ENCODE data around the gene MTF1. TPM values are rescaled to one million over a fixed set of nuclear protein-coding genes. Genes with fewer than 3 reads are reported as not detected.

The MTF1 gene
- total RNA-seq, 1 experiment from 2014 or later: 22.1 TPM

DNA sequence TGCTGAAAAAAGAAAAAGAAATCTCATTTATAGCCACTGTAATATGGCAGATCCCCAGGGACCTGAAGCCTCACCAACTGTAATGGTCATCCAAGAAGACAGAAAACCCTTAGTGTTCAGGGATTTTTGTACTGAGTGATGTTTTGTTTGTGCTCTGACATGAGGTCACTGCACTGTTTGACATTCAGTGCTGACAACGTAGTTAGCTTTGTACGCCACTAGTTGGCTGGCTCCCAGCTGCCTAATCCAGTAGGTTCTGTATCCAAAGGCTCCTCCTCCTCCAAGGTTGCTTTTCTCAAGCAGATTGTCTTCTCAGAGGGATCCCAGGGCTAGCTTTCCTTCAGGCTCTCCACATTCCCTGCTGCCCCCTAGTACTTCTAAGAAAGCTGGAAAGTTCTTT is 41.9 kb downstream of the MTF1 start:
- no peaks in the 10 kb centered on the region for H3K27me3 ChIP-seq (ENCODE audit: insufficient read depth, low read depth)
- no peaks in the 10 kb centered on the region for H3K79me2 ChIP-seq (ENCODE audit: low read depth)
- H3K4me2 ChIP-seq: no peak overlapping the region
- peaks cover 2% of the 10 kb centered on the region; the same call in 1 of the 2 replicates for H3F3A ChIP-seq (ENCODE audit: insufficient read depth, low read depth)
- H3K4me3 ChIP-seq: no peak overlapping the region
- DNase-seq: no peak
- POLR2A ChIA-PET (ENCODE audit: unreplicated experiment): no interaction called here
- CTCF ChIA-PET: no interaction called here
- no TSS peak for BruUV-seq (replicated peaks)
- H3K4me1 ChIP-seq (replicated peaks; ENCODE audit: insufficient read depth): no peaks in the 10 kb centered on the region
- no peaks in the 10 kb centered on the region for H3K9me2 ChIP-seq (ENCODE audit: insufficient read depth)
- peaks cover 24% of the 10 kb centered on the region for H3K36me3 ChIP-seq (ENCODE audit: low read depth)
- peaks cover 6% of the 10 kb centered on the region; the same call in 1 of the 2 replicates for H4K20me1 ChIP-seq (ENCODE audit: insufficient read depth)
- intact Hi-C loops (cut with micrococcal nuclease; ENCODE audit: unreplicated experiment): no loop called here
- H2AFZ ChIP-seq: no peak overlapping the region
- H3K27ac ChIP-seq: no peak overlapping the region
- TF ChIP-seq CTCF (conservative IDR thresholded peaks at IDR 0.05) (no peak), EZH2 (IDR thresholded peaks at IDR 0.05; ENCODE audit: low read depth) (no peak)
- H3K9me3 ChIP-seq (ENCODE audit: insufficient read depth, low read depth): no peaks in the 10 kb centered on the region

DNA sequence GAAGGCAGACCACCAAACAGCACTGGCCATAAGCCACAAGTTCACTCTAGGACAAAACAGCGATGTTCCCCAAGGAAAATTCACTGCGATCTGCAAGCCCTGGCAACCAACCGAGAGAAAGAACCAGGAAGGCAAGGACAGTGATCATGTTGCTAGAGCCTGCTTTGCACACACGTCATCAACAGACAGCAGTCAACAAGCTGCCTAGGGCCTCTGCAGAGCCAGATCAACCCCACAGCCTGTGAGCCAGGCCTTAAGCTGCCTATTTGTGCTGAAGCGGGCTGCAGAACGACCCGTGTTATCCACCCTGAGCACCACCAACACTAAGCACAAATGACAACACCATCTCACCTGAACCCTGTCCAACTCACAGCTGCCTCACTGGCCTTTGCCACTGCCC is 45.1 kb downstream of the MTF1 start:
- no peak for DNase-seq
- H3K4me3 ChIP-seq: no peak overlapping the region
- H3K9me2 ChIP-seq (ENCODE audit: insufficient read depth): no peaks in the 10 kb centered on the region
- peaks cover 14% of the 10 kb centered on the region for H3F3A ChIP-seq (ENCODE audit: insufficient read depth, low read depth)
- POLR2A ChIA-PET (ENCODE audit: unreplicated experiment): interaction anchor here (0.6 kb wide), 1 partner anchor 32 kb away, joined by 5 read pairs; no protein-coding TSS in a partner anchor
- H3K79me2 ChIP-seq (ENCODE audit: low read depth): peaks cover 16% of the 10 kb centered on the region
- intact Hi-C loops (cut with micrococcal nuclease; ENCODE audit: unreplicated experiment): no loop called here
- no peak overlapping the region for H3K4me2 ChIP-seq
- CTCF ChIA-PET: interaction anchor here (0.6 kb wide), 1 partner anchor 160 kb away, joined by 3 read pairs; no protein-coding TSS in a partner anchor
- H3K9me3 ChIP-seq (ENCODE audit: insufficient read depth, low read depth): no peaks in the 10 kb centered on the region
- peaks cover 7% of the 10 kb centered on the region for H3K4me1 ChIP-seq (replicated peaks; ENCODE audit: insufficient read depth)
- H3K27ac ChIP-seq: no peak overlapping the region
- TF ChIP-seq CTCF (conservative IDR thresholded peaks at IDR 0.05): no peak
- TF ChIP-seq EZH2 (IDR thresholded peaks at IDR 0.05; ENCODE audit: low read depth): no peak
- H2AFZ ChIP-seq: no peak overlapping the region
- peaks cover 8% of the 10 kb centered on the region; the same call in 1 of the 2 replicates for H4K20me1 ChIP-seq (ENCODE audit: insufficient read depth)
- no peaks in the 10 kb centered on the region for H3K27me3 ChIP-seq (ENCODE audit: insufficient read depth, low read depth)
- H3K36me3 ChIP-seq (ENCODE audit: low read depth): peaks cover 15% of the 10 kb centered on the region
- BruUV-seq (replicated peaks): no TSS peak

DNA sequence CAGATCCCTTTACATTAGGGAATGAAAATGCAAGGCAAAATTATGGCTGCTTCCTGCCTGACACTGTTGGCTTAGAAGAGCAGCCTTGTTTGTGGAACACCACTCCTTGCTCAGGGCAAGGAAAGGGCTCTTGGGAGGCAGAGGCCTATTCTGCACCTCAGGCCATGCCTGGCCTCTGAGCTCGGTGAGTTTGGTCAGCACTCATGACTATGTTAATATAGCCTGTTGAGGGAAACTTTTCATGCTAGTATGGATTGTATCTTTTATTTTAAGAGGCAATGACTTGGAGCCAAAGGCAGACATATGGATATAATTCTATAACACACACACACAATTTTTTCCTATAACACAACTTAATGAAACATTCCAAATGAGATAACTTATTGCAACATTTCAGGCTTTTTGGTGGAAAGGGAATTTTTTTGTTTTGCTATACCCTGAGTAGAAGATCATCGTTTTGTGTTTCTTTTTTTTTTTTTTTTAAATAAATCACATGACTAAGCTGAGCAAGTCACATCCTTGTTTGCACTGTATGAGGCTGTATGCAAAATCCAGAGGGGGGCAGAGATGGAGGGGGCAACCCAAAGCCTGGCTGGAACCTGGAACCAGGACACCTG is 45.8 kb downstream of the MTF1 start:
- no peaks in the 10 kb centered on the region for H3K27me3 ChIP-seq (ENCODE audit: insufficient read depth, low read depth)
- no peak for TF ChIP-seq CTCF (conservative IDR thresholded peaks at IDR 0.05)
- TF ChIP-seq EZH2 (IDR thresholded peaks at IDR 0.05; ENCODE audit: low read depth): no peak
- H3K36me3 ChIP-seq (ENCODE audit: low read depth): peaks cover 16% of the 10 kb centered on the region
- peaks cover 11% of the 10 kb centered on the region for H3K4me1 ChIP-seq (replicated peaks; ENCODE audit: insufficient read depth)
- ChIA-PET POLR2A (ENCODE audit: unreplicated experiment) (interaction anchor here (0.6 kb wide), 1 partner anchor 33 kb away, joined by 5 read pairs; no protein-coding TSS in a partner anchor), CTCF (interaction anchor here (0.6 kb wide), 1 partner anchor 159 kb away, joined by 3 read pairs; no protein-coding TSS in a partner anchor)
- no peaks in the 10 kb centered on the region for H3K9me3 ChIP-seq (ENCODE audit: insufficient read depth, low read depth)
- peaks cover 13% of the 10 kb centered on the region; the same call in 1 of the 2 replicates for H4K20me1 ChIP-seq (ENCODE audit: insufficient read depth)
- H3F3A ChIP-seq (ENCODE audit: insufficient read depth, low read depth): peaks cover 20% of the 10 kb centered on the region
- DNase-seq: no peak
- no TSS peak for BruUV-seq (replicated peaks)
- peaks cover 22% of the 10 kb centered on the region for H3K79me2 ChIP-seq (ENCODE audit: low read depth)
- no peaks in the 10 kb centered on the region for H3K9me2 ChIP-seq (ENCODE audit: insufficient read depth)
- H2AFZ ChIP-seq: no peak overlapping the region
- H3K4me2 ChIP-seq: no peak overlapping the region
- intact Hi-C loops (cut with micrococcal nuclease; ENCODE audit: unreplicated experiment): no loop called here
- no peak overlapping the region for H3K4me3 ChIP-seq
- no peak overlapping the region for H3K27ac ChIP-seq

All from PC-9 (cell line).